GM12878 (cell line): ENCODE measurements around the gene SIGLEC6. TPM values are rescaled to one million over a fixed set of nuclear protein-coding genes. Genes with fewer than 3 reads are reported as not detected.
A peak's percentile ranks its signal among the peaks of the same experiment; 100 is the strongest.

Experiments
- ATAC-seq: fragments of 200-7000 bp; cut with Tn5 transposase; 3 replicates; pipeline ENCODE4 v1.9.1; 2020; ENCODE audit warnings: mild to moderate bottlenecking, moderate library complexity
- BruUV-seq: library from RNA; stranded (reverse); fragments of 400-500 nt; replicated peaks from 2 replicates; lab custom pipeline; 2021; lab: Mats Ljungman, UMichigan
- CTCF ChIA-PET: fragments of 300-600 bp; sonication (Branson Sonifier 250); formaldehyde crosslinking; extraction: SDS; loops from one replicate; lab custom pipeline; 2021; ENCODE audit warnings: inconsistent platforms; lab: Yijun Ruan, JAX
- POLR2A ChIA-PET: fragments of 350-600 bp; formaldehyde crosslinking; extraction: SDS; loops from one replicate; lab custom pipeline; 2021; ENCODE audit warnings: inconsistent platforms; lab: Charles Lee
- RAD21 ChIA-PET: fragments of 300-600 bp; sonication (Branson Sonifier 250); formaldehyde crosslinking; loops from one replicate; lab custom pipeline; 2023; ENCODE audit warnings: antibody characterized with exemption; ENCODE audit not compliant: unreplicated experiment; lab: Charles Lee
- SMC1A ChIA-PET: fragments of 300-600 bp; sonication (Branson Sonifier 250); formaldehyde crosslinking; loops from one replicate; lab custom pipeline; 2023; ENCODE audit not compliant: unreplicated experiment, uncharacterized antibody; lab: Charles Lee
- DNase-seq: peaks from one replicate; pipeline ENCODE4 v3.0.0-alpha.2; 2011; ENCODE audit warnings: low read depth, low spot score
- FAIRE-seq: peaks from 3 replicates; lab custom pipeline; 2011; peaks lifted over from hg19 to GRCh38; lab: Jason Lieb, UNC
- H2AFZ ChIP-seq: 2 replicates; pipeline ENCODE4 v1.6.0; 2011; ENCODE audit warnings: low read depth, low read length, control low read depth; ENCODE audit not compliant: control insufficient read depth
- H3K27ac ChIP-seq: 2 replicates; pipeline ENCODE4 v1.5.1; 2011; ENCODE audit warnings: control low read depth; ENCODE audit not compliant: control insufficient read depth, insufficient read depth
- H3K27me3 ChIP-seq, 2 experiments: replicated peaks in 1 of 2; 2 replicates each; pipeline versions ENCODE4 v1.6.0 to v1.6.1; 2011; ENCODE audit warnings: low read length in 1 of 2; ENCODE audit not compliant: control insufficient read depth in 2 of 2, insufficient read depth in 2 of 2
- H3K36me3 ChIP-seq, 2 experiments: 2 replicates each; pipeline ENCODE4 v1.5.1; 2011; ENCODE audit warnings: low read length in 1 of 2; ENCODE audit not compliant: control insufficient read depth in 2 of 2, insufficient read depth in 2 of 2
- H3K4me1 ChIP-seq: 2 replicates; pipeline ENCODE4 v1.6.1; 2011; ENCODE audit warnings: mild to moderate bottlenecking, low read length, moderate library complexity, mixed read lengths; ENCODE audit not compliant: control insufficient read depth, insufficient read depth
- H3K4me2 ChIP-seq: 2 replicates; pipeline ENCODE4 v1.6.0; 2011; ENCODE audit warnings: control low read depth; ENCODE audit not compliant: control insufficient read depth, insufficient read depth
- H3K4me3 ChIP-seq: fragments of 200-600 bp; sonication (generic); 2 replicates; pipeline ENCODE4 v1.5.1; 2016
- H3K79me2 ChIP-seq: 2 replicates; pipeline ENCODE4 v1.6.0; 2011; ENCODE audit warnings: low read length; ENCODE audit not compliant: control insufficient read depth, insufficient read depth
- H3K9ac ChIP-seq: 2 replicates; pipeline ENCODE4 v1.8.0; 2011; ENCODE audit warnings: low read length, control low read depth, mixed read lengths; ENCODE audit not compliant: control insufficient read depth, insufficient read depth
- H3K9me3 ChIP-seq: replicated peaks from 3 replicates; pipeline ENCODE4 v1.5.1; 2011; ENCODE audit warnings: mild to moderate bottlenecking, low read length; ENCODE audit not compliant: control insufficient read depth, insufficient read depth
- H4K20me1 ChIP-seq: 2 replicates; pipeline ENCODE4 v1.6.0; 2011; ENCODE audit not compliant: control insufficient read depth, insufficient read depth
- CTCF ChIP-seq, 3 experiments: IDR thresholded peaks in 2 of 3; conservative IDR thresholded peaks in 1 of 3; 2 replicates each; pipeline ENCODE4 v1.5.1; 2011; ENCODE audit warnings: low read depth in 3 of 3, low read length in 3 of 3, mild to moderate bottlenecking in 3 of 3, control low read depth in 2 of 3, moderate library complexity in 2 of 3, inconsistent platforms in 1 of 3, mixed read lengths in 1 of 3; ENCODE audit not compliant: control insufficient read depth in 2 of 3, insufficient read depth in 1 of 3; ENCODE audit errors: extremely low read depth in 1 of 3
- RAD21 ChIP-seq: IDR thresholded peaks from 2 replicates; pipeline ENCODE4 v1.6.1; 2011; ENCODE audit warnings: mild to moderate bottlenecking, low read depth, low read length, moderate library complexity; ENCODE audit not compliant: insufficient read depth
- SMC3 ChIP-seq: IDR thresholded peaks from 2 replicates; pipeline ENCODE4 v1.6.1; 2011; ENCODE audit warnings: low read length, improper control_type of control experiment, borderline replicate concordance
- TCF3 ChIP-seq: IDR thresholded peaks from 2 replicates; pipeline ENCODE4 v1.6.1; 2012; ENCODE audit warnings: low read depth, mild to moderate bottlenecking, low read length, borderline replicate concordance; ENCODE audit not compliant: insufficient read depth
- WGBS: methylation state at CpG from one replicate; pipeline ENCODE4 v1.1.6; 2016; ENCODE audit warnings: low lambda C conversion rate; ENCODE audit not compliant: insufficient replicate concordance, insufficient coverage; ENCODE audit errors: missing lambda C conversion rate; 5-methylcytosine and 5-hydroxymethylcytosine counted together
- in situ Hi-C: fragments of 300-500 bp; cut with MboI; formaldehyde crosslinking; loops from 9 replicates; pipeline ENCODE4 v1.14.3; 2018; ENCODE audit warnings: mixed read lengths
- intact Hi-C: fragments of 100-400 bp; cut with micrococcal nuclease; formaldehyde crosslinking; loops from one replicate; pipeline ENCODE4 v1.14.2; 2022; ENCODE audit not compliant: unreplicated experiment
- polyA plus RNA-seq, 11 experiments: library from polyadenylated mRNA; depleted of rRNA in 4 of 11; unstranded in 6 of 11; stranded (reverse) in 5 of 11; fragments of >200 nt; fragmentation: Nextera tagmentation in 4 of 11; fragmentation: Illumina TruSeq in 1 of 11; extraction: Ambion mirVana in 4 of 11; extraction: Trizol in 1 of 11; gene quantifications; 1 replicate in 1 of 11; 2 replicates in 10 of 11; pipeline versions ENCODE4 v1.2.1 to v1.2.3, GENCODE V29; 2011 to 2016; ENCODE audit warnings: inconsistent platforms in 2 of 11, missing spikeins in 2 of 11, low read depth in 1 of 11
- total RNA-seq, 4 experiments: library from RNA; depleted of rRNA in 3 of 4; stranded (reverse); fragments of >200 nt in 3 of 4; fragmentation: Illumina TruSeq in 1 of 4; extraction: Trizol in 1 of 4; gene quantifications; 2 replicates each; pipeline versions ENCODE4 v1.2.1 to v1.2.3, GENCODE V29; 2013 to 2021
- TF ChIP-seq, protein P1 (sequence below): fragments of 150-350 bp; IDR thresholded peaks from 2 replicates; pipeline ENCODE4 v1.6.1; 2014; ENCODE audit warnings: mild to moderate bottlenecking, low read depth, low read length

Gene SIGLEC6
- total and polyA plus RNA-seq, 10 of the 15 experiments (the other 5 are each of a cell fraction or from before 2014, with no cell fraction given), result 0.08 to 0.40 (median 0.27) TPM; not detected in 2

DNA sequence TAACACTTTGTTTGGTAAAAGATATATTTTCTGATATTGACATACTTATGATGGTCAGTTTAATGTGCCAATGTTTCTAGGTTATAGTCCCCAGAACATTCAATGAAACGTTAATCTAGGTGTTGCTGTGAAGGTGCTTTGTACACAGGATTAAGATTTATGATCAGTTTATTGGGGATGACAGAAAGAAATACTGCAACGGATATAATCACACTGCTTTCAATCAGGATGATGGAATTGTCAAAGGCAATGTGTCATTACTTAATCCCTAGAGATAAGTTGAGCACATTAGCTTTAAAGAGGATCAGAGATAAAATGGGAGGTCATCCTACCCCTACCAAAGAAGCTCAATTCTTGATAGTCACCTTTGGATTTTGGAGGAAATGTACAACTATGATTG lies 17.5 kb downstream of the SIGLEC6 start (continued):
- TF ChIP-seq, protein P1, sequence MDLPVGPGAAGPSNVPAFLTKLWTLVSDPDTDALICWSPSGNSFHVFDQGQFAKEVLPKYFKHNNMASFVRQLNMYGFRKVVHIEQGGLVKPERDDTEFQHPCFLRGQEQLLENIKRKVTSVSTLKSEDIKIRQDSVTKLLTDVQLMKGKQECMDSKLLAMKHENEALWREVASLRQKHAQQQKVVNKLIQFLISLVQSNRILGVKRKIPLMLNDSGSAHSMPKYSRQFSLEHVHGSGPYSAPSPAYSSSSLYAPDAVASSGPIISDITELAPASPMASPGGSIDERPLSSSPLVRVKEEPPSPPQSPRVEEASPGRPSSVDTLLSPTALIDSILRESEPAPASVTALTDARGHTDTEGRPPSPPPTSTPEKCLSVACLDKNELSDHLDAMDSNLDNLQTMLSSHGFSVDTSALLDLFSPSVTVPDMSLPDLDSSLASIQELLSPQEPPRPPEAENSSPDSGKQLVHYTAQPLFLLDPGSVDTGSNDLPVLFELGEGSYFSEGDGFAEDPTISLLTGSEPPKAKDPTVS, result no peak

GRCh38 chr19:51511353-51511752 lies 20.1 kb downstream of the SIGLEC6 start:
- 13% methylated on average over 6 of the region's 6 CpGs for WGBS
- Histone ChIP-seq H4K20me1 (no peaks in the 10 kb centered on the region), H3K27ac (no peak overlapping the region), H3K4me3 (no peak overlapping the region), H3K36me3 (no peaks in the 10 kb centered on the region), H2AFZ (no peak overlapping the region), H3K4me1 (no peaks in the 10 kb centered on the region), H3K9ac (no peak overlapping the region), H3K79me2 (no peaks in the 10 kb centered on the region), H3K27me3 (peaks cover 0 to 7% of the 10 kb centered on the region in 2 experiments; a peak in 1 of 4 replicates), H3K4me2 (no peak overlapping the region), H3K9me3 (no peaks in the 10 kb centered on the region)
- DNase-seq (no peak), ATAC-seq (no peak), FAIRE-seq (no peak)
- RAD21 ChIA-PET, result no interaction called here
- intact Hi-C loops (loop anchor here (5.0 kb wide), 2 partner anchors 39 to 146 kb away; no protein-coding TSS in a partner anchor), in situ Hi-C loops (no loop called here)
- CTCF ChIA-PET, result interaction anchor here (1.4 to 8.0 kb wide), 2 partner anchors 143 to 148 kb away, joined by 5 to 111 read pairs; no protein-coding TSS in a partner anchor
- SMC1A ChIA-PET, result interaction anchor here (2.3 kb wide), 1 partner anchor 146 kb away, joined by 8 read pairs; no protein-coding TSS in a partner anchor
- POLR2A ChIA-PET, result no interaction called here
- TF ChIP-seq CTCF (IDR thresholded peaks at IDR 0.05 in 2 of 3, conservative IDR thresholded peaks at IDR 0.05 in 1 of 3; ENCODE audit: control insufficient read depth in 2 of 3, extremely low read depth in 1 of 3, insufficient read depth in 1 of 3, low read depth in 3 of 3, low read length in 3 of 3) (peak; percentile 28 to 53 (median 39); a peak in 5 of 6 replicates), SMC3 (peak; percentile 21; the same call in 1 of the 2 replicates), RAD21 (0 out of 2 replicates have a peak, but pooled peaks have one; percentile 22), TCF3 (no peak)
- BruUV-seq, result no TSS peak
